HCT116 (cell line): ENCODE measurements around the gene MTURN.

Source experiments
- CEBPB ChIP-seq: IDR thresholded peaks from 2 replicates; pipeline ENCODE4 v1.6.1; 2012; ENCODE audit warnings: low read depth
- CTCF ChIP-seq, 3 experiments: fragments of 200-600 bp in 1 of 3; sonication (generic) in 1 of 3; IDR thresholded peaks in 2 of 3; conservative IDR thresholded peaks in 1 of 3; 2 replicates each; pipeline ENCODE4 v1.5.1; 2012 to 2017; ENCODE audit warnings: low read depth in 2 of 3, low read length in 2 of 3, antibody characterized with exemption in 1 of 3, borderline replicate concordance in 1 of 3, control low read depth in 1 of 3, mild to moderate bottlenecking in 1 of 3, mixed read lengths in 1 of 3, mixed run types in 1 of 3, moderate library complexity in 1 of 3; ENCODE audit not compliant: insufficient read depth in 1 of 3
- JUND ChIP-seq: IDR thresholded peaks from 2 replicates; pipeline ENCODE4 v1.6.1; 2012
- POLR2A ChIP-seq: IDR thresholded peaks from 2 replicates; pipeline ENCODE4 v1.7.0; 2011; ENCODE audit warnings: borderline replicate concordance; ENCODE audit not compliant: insufficient read depth, insufficient read length; ENCODE audit errors: extremely low read depth
- POLR2AphosphoS5 ChIP-seq: IDR thresholded peaks from 2 replicates; pipeline ENCODE4 v1.6.1; 2011; ENCODE audit warnings: mild to moderate bottlenecking, low read depth, low read length, moderate library complexity
- REST ChIP-seq: IDR thresholded peaks from 2 replicates; pipeline ENCODE4 v1.6.1; 2012; ENCODE audit warnings: low read depth

GRCh38 chr7:30093420-30093952 is 41.3 kb upstream of the MTURN start:
- TF ChIP-seq POLR2A, result no peak
- no peak for TF ChIP-seq CTCF (IDR thresholded peaks at IDR 0.05 in 2 of 3, conservative IDR thresholded peaks at IDR 0.05 in 1 of 3; ENCODE audit: borderline replicate concordance in 1 of 3, insufficient read depth in 1 of 3, low read depth in 2 of 3, low read length in 2 of 3)
- no peak for TF ChIP-seq POLR2AphosphoS5
- TF ChIP-seq JUND, result no peak
- no peak for TF ChIP-seq REST
- TF ChIP-seq CEBPB, result no peak
